ENCODE data around the gene MITF. TPM values are rescaled to one million over a fixed set of nuclear protein-coding genes. Genes with fewer than 3 reads are reported as not detected.

MITF gene
- total and polyA plus RNA-seq, 2 experiments from 2014 or later = 73.2 to 99.9 TPM

DNA sequence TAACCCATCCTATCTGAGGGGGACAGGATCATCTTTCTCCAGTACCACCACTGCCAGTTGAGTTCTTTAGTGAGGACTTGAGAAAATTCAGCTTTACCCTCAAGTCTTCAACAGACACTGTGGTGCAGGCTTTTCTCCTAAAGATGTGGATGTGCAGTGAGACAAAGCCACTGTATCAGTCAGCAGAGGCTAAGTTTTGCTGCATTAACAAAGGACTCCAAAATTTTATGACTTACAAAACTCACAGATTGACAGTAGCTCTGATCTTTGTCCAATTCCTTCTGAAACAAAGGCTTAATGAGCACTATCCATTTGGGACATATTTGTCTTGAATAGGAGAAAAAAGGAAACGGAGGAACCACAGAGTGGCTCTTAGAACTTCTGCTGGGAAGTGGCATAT, 87.9 kb downstream of the MITF start:
- Histone ChIP-seq H3K4me3 (no peak overlapping the region), H3K27me3 (no peaks in the 10 kb centered on the region), H3K36me3 (no peaks in the 10 kb centered on the region), H3K4me1 (ENCODE audit: low read depth) (peaks cover 4% of the 10 kb centered on the region), H3K27ac (no peak overlapping the region), H3K9me3 (ENCODE audit: low read depth) (no peaks in the 10 kb centered on the region)
- no peak for TF ChIP-seq CTCF (IDR thresholded peaks at IDR 0.05; ENCODE audit: low read depth, low read length)
- DNase-seq (ENCODE audit: low read depth in 1 of 2, low spot score in 1 of 2) = no peak

DNA sequence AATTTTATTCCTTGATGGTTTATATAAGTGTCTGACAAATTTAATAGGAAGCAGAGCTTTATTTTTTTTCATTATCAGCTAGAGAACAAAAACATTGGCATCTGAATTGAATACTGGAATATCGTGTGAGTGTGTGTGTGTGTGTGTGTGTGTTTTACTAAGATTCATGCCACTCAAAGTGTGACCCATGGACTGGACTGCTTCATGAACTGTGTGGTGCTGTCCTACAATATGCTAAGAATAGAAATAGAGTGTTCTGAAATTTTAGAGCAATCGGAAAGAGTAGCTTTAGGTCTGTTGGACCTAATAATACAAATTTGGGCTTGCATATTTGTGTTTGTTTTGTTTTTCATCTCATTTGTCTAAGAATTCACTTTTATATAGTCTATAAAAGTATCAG, 89.6 kb downstream of the MITF start:
- DNase-seq (ENCODE audit: low read depth in 1 of 2, low spot score in 1 of 2) = no peak
- no peaks in the 10 kb centered on the region for H3K9me3 ChIP-seq (ENCODE audit: low read depth)
- no peak overlapping the region for H3K4me3 ChIP-seq
- H3K36me3 ChIP-seq = no peaks in the 10 kb centered on the region
- peaks cover 4% of the 10 kb centered on the region for H3K4me1 ChIP-seq (ENCODE audit: low read depth)
- no peak overlapping the region for H3K27ac ChIP-seq
- no peak for TF ChIP-seq CTCF (IDR thresholded peaks at IDR 0.05; ENCODE audit: low read depth, low read length)
- H3K27me3 ChIP-seq = no peaks in the 10 kb centered on the region

DNA sequence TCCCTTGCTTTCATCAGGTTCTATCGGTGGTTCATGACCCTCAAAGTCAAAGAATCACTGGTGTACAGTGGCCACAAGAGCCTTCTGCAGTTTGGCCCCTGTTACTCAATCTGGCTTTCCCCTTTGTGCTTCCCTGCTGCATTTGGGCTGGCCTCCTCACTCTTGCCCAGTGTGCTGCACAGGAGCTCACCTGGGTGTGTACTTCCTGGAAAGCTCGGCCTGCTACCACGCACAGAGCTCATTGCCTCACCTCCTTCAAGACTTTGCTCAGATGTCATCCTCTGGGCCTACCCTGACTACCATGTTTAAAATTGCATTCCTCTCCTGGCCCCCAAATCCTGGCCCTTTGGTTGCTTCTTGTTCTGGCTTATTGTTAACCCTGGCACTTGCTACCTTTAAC, 90.9 kb downstream of the MITF start:
- no peak overlapping the region for H3K27ac ChIP-seq
- TF ChIP-seq CTCF (IDR thresholded peaks at IDR 0.05; ENCODE audit: low read depth, low read length) = no peak
- no peaks in the 10 kb centered on the region for H3K27me3 ChIP-seq
- no peak overlapping the region for H3K4me3 ChIP-seq
- no peaks in the 10 kb centered on the region for H3K9me3 ChIP-seq (ENCODE audit: low read depth)
- H3K36me3 ChIP-seq = no peaks in the 10 kb centered on the region
- DNase-seq (ENCODE audit: low read depth in 1 of 2, low spot score in 1 of 2) = no peak
- H3K4me1 ChIP-seq (ENCODE audit: low read depth) = peaks cover 4% of the 10 kb centered on the region

- no peaks in the 10 kb centered on the region for H3K27me3 ChIP-seq
- DNase-seq (ENCODE audit: low read depth in 1 of 2, low spot score in 1 of 2) = no peak
- no peaks in the 10 kb centered on the region for H3K9me3 ChIP-seq (ENCODE audit: low read depth)
- no peak overlapping the region for H3K27ac ChIP-seq
- no peak overlapping the region for H3K4me3 ChIP-seq
- peaks cover 7% of the 10 kb centered on the region for H3K4me1 ChIP-seq (ENCODE audit: low read depth)
- H3K36me3 ChIP-seq = no peaks in the 10 kb centered on the region
- TF ChIP-seq CTCF (IDR thresholded peaks at IDR 0.05; ENCODE audit: low read depth, low read length) = no peak
These were observed 92.5 kb downstream of the MITF start for GRCh38 chr3:69831737-69832136.

- Histone ChIP-seq H3K27ac (no peak overlapping the region), H3K9me3 (ENCODE audit: low read depth) (no peaks in the 10 kb centered on the region), H3K36me3 (no peaks in the 10 kb centered on the region), H3K4me3 (no peak overlapping the region), H3K4me1 (ENCODE audit: low read depth) (peaks cover 26% of the 10 kb centered on the region), H3K27me3 (no peaks in the 10 kb centered on the region)
- no peak for TF ChIP-seq CTCF (IDR thresholded peaks at IDR 0.05; ENCODE audit: low read depth, low read length)
- no peak for DNase-seq (ENCODE audit: low read depth in 1 of 2, low spot score in 1 of 2)
These were observed 94.3 kb downstream of the MITF start for GRCh38 chr3:69833591-69833990.

DNA sequence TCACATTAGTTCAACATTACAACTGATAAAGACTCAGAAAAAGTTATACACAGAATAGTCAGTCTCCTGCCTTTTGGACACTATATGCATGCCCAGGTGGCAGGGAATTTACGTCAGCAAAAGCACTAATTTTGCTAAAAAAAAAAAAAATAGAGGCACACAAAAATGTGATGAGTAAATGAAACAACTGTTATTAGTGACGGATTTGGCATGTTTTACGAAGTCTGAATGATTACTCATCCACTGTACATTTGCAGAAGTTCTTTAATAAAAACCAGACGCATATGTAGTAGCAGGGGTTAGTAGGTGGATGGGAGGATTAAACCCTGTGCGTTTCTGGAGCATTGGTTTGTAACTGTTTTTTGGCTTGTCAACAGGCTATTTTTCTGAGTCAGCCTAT, 99.0 kb downstream of the MITF start:
- no peak for TF ChIP-seq CTCF (IDR thresholded peaks at IDR 0.05; ENCODE audit: low read depth, low read length)
- DNase-seq (ENCODE audit: low read depth in 1 of 2, low spot score in 1 of 2) = peak in 1 of 2 donors; percentile 68
- no peak overlapping the region for H3K4me3 ChIP-seq
- no peaks in the 10 kb centered on the region for H3K27me3 ChIP-seq
- peak overlapping the region; percentile 91 for H3K27ac ChIP-seq
- no peaks in the 10 kb centered on the region for H3K9me3 ChIP-seq (ENCODE audit: low read depth)
- no peaks in the 10 kb centered on the region for H3K36me3 ChIP-seq
- H3K4me1 ChIP-seq (ENCODE audit: low read depth) = peaks cover 40% of the 10 kb centered on the region

Measured in cardiac muscle cell (in vitro differentiated cells and primary cell).